ENCODE results near the gene ZBTB11.
"Not testable (repeated sequence)": the region's sequence is repeated elsewhere in the genome, so short reads cannot be mapped to it uniquely, and the experiment has no call there.

ZBTB11 gene

DNA sequence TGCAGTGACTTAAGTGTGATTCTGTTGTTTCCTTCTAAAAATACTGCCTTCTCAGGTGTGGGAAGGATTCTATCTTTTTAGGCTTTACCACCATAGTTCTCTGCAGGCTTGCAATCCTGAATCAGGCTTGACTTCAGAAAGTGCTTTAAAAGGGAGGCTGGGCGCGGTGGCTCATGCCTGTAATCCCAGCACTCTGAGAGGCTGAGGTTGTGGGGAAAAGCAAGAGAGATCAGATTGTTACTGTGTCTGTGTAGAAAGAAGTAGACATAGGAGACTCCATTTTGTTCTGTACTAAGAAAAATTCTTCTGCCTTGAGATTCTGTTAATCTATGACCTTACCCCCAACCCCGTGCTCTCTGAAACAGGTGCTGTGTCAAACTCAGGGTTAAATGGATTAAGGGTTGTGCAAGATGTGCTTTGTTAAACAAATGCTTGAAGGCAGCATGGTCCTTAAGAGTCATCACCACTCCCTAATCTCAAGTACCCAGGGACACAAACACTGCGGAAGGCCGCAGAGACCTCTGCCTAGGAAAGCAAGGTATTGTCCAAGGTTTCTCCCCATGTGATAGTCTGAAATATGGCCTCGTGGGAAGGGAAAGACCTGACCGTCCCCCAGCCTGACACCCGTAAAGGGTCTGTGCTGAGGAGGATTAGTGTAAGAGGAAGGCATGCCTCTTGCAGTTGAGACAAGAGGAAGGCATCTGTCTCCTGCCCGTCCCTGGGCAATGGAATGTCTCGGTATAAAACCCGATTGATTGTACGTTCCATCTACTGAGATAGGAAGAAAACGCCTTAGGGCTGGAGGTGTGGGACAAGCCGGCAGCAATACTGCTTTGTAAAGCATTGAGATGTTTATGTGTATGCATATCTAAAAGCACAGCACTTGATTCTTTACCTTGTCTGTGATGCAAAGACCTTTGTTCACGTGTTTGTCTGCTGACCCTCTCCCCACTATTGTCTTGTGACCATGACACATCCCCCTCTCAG lies 15.0 kb upstream of the ZBTB11 start:
- DNase-seq = not testable (repeated sequence)

DNA sequence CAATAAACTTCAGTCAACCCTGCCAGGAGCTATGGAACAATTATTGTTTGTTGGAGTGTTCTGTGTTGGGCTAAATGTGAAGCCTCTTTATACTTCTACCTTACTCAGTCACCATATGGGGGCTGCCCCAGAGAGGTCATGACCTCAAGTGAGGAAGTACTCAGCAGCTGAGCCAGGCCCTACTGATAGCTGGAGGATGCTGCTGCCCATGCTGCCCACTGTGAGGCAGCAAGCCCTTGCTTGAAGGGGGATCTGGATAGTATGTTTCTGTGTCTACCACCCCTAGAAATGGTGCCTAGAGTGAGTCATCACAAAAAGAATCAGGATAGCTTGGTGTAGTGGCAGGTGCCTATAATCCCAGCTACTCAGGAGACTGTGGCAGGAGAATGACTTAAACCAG lies 14.0 kb upstream of the ZBTB11 start:
- DNase-seq = no peak

DNA sequence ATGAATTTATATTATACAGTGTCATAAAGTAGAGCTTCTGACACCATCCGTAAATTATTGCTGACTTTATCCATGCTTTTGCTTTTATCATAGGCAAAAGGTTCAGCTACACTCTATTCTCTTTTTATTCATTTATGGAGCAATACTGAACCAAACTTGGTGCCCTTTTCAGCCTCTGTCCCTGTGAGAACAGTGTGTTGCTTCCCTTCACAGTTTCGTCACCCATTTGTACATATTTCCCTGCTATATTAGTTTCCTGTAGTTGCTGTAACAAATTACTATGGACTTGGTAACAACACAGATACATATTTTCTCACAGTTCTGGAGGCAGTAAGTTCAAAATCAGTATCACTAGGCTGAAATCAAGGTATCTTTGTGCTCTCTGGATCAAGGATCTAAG lies 12.4 kb upstream of the ZBTB11 start:
- DNase-seq = no peak

DNA sequence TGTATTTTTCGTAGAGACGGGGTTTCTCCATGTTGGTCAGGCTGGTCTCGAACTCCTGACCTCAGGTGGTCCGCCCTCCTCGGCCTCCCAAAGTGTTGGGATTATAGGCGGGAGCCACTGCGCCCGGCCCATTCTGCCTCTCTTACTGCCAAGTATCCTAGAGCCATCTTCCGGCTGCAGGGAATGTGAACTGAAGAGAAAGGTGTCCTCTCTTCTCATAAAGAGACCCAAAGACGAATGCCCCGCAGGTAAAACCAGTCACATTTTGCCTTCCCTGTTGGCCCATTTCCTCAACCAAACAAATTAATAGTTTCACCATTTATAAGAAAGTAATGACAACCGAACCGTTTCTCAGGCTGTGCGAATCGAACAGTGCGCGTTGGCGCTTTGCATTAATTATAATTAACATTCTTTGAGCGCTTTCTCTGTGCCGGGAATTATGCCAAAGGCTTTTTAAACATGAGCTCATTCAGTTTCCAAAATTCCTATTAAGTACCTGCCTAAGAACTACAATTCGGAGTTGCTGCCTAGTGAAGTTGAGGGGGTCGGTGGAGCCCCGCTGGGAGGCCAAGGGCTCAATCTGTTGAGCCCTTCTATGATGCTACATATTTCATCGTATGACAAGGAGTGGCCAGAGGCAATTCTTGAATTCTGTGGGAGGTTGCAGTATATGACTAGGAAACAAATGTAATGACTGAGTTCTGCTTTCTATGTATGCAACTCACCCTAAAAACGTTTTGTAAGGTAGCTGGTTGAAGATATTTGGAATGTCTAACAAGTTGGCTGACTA lies 10.4 kb upstream of the ZBTB11 start:
- no peak for DNase-seq

DNA sequence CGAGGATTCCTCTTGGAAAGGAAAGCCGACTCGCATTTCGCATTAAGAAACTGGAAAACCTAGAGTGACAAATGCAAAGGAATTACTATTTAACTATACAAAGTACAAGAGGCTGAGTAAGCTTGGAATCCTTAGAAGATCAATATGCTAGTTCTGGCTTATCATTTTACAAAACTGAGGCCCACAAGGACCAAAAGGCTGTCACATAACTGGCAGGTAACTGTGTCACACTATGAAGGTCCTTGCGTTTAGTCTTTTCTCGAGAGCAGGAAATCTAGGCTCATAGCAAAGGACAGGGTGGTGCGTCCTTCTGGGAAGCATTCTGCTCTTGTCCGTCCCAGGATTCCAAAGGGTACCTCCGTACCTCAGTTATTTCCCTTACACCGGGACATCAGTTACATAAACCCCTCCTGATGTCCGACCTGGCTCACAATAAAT lies 9.0 kb upstream of the ZBTB11 start:
- DNase-seq = no peak

DNA sequence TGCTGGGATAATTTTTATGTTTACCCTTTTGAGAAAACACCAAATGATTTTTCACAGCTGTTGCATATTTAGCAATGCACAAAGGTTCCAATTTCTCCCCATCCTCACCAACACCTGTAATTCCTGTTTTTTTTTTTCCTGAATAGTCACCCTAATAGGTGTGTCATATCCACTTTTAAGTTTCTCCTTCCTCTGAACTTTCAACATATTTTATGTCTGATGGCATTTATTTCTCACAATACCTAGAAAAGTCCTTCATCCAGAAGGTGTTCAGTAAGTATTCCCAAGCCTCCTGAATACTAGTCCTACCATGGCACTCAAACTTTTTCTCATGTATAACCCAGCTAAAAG lies 8.1 kb upstream of the ZBTB11 start:
- DNase-seq = no peak

DNA sequence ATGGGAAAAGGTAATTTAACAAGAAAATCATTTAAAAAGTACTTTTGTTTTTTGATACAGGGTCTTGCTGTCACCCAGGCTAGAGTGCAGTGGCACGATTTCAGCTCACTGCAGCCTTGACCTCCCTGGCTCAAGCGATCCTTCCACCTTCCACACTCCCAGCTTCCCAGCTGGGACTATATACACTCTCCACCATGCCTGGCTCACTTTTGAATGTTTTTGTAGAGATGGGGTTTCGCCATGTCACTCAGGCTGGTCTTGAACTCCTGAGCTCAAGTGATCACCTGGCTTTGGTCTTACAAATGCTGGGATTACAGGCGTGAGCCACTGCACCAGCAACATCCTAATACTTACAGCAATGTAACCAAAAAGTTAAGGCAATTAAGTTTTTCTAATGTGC lies 3.5 kb upstream of the ZBTB11 start:
- DNase-seq = no peak

DNA sequence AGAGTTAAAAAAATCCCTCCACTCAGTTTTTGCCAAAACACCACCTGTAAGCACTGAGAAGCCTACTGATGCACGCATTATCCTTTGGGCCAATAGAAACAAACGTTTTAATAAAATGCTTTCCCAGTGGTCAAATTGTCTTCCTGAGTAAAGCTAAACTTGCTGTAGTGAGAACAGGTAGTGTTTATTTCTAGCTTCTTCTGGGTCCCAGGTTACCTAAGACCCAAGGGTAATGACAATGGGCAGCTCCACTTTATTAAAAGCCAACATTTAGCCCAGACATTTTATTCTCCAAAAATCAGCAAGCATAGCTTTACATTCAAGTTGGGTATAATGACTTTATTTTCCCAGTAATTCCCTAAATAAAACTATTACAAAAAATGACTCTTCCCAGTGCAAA lies 1.9 kb upstream of the ZBTB11 start:
- DNase-seq = not testable (repeated sequence)

DNA sequence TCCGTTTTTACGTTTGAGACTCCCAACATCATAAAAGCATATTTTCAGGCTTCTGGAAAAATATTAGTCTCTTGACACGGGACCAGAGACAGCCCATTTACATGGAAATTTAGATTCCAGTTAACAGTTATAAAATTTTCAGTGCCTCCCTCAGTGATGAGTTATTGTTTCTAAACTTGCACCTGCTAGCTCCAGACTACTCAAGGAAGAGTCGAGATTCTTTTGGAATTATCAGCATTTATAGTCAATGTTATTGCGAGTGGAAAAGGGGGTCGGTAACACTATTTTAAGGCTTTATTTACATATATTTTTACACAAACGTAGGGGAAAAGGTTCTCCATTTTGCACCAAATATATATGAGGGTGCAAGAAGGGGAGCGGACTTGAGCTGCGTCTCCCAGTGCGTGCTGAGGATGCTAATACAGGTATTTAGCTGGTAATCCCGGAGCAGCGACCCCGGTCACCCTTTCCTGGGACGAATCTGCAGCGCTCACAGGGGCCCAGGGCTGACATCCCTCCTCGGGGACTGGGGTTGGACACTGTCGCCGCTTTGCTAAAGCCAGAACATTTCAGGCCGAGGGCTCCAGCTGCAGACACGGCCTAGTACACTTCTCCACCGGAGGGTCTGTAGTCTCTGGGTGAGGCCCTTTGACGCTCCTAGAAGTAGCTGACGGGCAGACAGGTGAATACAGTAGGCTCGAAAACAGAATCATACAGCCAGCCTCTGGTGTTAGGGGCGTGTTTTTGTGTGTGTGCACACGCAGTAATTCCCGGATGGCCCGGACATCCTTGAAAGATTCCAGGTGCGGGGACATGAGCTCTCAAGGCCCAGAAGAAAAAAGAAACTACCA lies 729 bp upstream of the ZBTB11 start:
- no peak for DNase-seq

DNA sequence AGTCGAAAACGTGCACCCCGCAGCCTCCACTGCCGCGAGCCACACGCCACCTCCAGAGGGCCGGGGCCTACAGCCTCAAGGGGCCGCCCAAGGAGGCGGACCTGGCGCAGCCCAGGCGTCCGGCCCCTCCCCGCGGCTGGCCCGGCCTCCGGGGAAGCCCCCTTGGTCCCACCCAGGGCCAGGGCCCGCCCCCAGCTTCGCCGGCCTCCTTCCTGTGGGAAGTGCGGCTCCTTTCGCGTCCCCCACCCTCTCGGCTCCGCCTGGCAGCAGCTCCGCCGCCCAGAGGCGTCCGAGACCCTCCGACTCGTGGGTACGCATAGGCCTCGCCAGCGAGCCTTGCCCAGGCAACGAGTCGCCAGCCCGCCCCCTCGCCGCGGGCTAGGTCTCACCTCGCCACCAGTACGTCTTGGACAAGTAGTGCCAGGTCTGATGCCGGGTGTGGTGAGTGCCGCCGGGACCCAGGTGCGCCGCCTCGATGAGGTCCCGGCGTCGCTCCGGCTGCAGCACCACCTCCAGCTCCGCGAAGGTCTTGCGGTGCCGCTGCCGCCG lies 642 bp downstream of the ZBTB11 start:
- DNase-seq = no peak

DNA sequence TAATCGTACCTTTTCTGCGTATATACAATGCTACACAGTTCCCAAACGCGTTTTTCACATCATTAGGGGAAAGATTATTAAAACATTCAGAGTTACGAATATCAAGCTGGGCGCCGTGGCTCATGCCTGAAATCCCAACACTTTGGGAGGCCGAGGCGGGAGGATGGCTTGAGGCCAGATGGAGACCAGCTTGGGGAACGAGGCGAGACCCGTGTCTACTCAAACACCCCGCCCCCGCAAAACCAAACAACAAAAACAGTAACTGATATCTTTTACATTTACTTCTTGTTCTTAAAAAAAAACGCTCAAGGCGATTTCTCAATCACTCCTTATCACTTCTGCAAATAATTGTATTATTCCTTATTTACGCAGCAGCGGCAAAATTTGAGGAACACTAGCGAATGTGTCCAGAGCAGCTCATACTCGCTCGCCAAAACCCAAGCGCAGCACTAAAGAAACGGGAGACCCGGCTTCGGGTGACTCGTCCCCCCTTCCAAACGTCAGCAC lies 1.2 kb downstream of the ZBTB11 start:
- no peak for DNase-seq

DNA sequence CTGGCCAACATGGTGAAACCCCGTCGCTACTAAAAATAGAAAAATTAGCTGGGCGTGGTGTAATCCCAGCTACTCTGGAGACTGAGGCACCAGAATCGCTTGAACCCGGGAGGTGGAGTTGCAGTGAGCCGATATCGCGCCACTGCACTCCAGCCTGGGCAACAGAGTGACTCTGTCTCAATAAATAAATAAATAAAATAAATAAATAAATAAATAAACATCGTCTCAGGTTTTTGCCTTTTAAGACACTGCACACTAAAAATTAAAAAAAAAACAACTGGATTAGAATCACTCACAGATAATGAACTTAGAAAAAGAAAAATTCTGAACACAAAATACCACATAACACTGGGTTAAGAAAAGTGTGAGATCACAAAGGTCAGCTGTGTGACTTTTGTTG lies 2.4 kb downstream of the ZBTB11 start:
- DNase-seq = no peak

DNA sequence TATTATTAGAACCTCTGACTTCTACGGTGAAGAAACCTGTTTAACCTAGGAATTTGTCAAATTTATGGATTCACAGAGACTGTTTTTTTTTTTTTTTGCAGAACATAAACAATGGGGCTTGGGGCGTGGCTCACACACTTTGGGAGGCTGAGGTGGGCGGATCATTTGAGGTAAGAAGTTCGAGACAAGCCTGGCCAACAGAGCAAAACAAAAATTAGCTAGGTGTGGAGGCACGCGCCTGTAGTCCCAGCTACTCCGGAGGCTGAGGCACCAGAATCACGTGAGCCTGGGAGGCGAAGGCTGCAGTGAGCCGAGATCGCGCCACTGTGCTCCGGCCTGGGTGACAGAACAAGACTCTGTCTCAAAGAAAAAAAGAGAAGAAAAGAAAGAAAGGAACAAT lies 3.0 kb downstream of the ZBTB11 start:
- DNase-seq = no peak

DNA sequence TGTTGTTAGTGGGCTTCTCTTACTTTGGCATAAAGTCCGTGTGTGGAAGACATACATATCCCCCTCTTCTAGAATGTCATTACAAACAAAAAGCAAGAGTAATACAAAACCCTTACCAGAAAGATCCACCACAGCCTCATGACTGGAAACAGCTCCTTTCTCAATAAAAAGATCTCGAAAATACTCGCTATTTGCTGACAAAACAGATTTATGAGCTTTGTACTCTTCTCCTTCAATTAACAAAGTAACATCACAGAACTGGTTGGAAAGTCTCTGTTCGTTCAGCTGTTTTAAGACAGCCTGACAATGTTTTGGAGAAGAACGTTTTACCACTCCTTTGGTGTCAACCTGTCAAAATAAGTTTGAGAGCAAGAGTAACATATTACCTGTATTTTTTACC lies 5.9 kb downstream of the ZBTB11 start:
- no peak for DNase-seq

DNA sequence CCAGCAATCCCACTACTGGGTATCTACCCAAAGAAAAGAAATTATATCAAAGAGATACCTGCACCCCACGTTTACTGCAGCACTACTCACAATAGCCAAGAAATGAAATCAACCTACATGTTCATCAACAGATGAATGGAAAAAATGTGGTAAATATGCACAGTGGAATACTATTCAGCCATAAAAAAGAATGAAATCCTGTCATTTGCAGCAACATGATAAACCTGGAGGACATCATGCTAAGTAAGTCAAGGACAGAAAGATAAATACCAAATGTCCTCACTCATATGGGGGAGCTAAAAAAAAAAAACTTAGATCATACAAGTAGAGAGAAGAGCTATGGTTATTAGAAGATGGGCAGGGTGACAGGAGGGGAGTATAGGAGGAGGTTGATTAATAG lies 9.1 kb downstream of the ZBTB11 start:
- DNase-seq = no peak

DNA sequence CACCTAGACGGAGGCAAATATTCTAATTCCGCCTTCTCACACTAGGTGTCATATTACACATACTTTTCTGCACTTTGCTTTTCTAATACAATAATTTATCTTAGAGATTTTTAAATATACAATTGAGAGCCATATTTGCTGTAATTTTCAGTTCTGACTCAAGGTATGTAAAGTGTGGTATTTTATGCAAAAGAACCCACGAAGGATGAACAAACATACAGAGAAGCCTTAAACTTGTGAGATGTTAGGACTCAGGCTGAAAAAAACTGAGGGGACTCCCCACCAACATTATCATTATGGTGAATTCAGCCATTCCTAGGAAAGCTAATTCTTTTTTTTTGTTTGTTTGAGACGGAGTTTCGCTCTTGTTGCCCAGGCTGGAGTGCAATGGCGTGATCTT lies 9.6 kb downstream of the ZBTB11 start:
- DNase-seq = no peak

DNA sequence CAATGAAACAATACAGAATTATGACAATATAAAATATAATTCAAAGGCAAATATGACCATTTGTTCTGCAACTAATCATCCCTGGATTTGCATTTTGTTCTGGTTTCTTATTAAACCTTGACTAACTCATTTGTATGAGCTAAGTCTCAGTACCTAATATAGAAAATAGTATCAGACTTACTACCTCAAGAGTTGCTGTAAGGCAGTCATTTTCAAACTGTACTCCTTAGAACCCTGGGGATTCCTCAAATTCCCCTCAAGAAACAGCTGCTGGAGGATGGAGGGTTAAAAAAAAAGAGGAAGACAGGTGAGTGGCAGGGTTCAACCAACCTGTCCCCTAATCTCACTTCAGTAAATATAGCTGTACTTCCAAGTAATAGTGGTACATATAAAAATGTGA lies 11.1 kb downstream of the ZBTB11 start:
- no peak for DNase-seq

DNA sequence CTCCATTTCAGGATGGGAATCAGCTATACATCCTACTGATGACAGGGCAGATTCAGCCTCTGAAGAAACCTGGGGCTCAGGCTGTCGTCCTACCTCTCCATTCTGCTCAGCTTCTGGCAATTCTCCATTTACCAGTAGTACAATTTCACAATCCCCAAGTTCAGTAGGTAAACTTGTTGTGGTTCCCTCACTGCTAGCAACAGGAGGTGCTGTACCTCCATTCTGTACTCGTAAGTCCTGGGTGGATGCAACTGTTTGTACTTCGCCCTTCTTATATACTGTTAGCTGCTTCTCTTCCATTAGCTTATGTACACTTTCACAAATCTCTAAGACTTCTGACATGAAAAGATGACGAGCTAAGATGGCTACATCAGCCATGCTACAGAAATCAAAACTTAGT lies 11.6 kb downstream of the ZBTB11 start:
- DNase-seq = no peak

DNA sequence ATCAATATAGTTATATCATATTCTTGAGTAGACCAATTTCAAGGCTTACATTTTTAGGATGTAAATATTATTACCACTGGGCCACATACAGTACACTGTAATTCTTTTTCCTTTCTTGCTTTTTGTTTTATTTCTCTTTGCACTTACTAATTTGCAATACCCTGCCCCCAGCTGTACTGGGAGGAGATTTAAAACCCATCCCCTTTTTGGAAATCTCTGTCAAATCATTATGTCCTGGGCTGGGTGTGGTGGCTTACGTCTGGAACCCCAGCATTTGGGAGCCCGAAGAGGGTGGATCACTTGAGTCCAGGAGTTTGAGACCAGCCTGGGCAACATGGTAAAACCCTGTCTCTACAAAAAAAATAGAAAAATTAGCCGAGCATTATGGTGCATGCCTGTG lies 16.2 kb downstream of the ZBTB11 start:
- DNase-seq = no peak

DNA sequence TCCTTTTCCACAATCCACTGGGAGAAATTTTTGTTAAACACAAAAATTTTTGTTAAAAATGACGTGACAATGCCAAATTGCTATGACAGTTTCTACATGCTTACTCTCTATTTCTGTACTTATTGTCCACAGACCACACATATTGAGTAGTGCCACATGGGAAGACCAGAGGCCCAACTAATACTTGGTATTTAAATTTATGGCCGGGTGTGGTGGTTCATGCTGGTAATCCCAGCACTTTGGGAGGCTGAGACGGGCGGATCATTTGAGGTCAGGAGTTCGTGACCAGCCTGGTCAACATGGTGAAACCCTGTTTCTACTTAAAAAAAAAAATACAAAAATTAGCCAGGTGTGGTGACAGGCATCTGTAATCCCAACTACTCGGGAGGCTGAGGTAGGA lies 20.3 kb downstream of the ZBTB11 start:
- DNase-seq = no peak

DNA sequence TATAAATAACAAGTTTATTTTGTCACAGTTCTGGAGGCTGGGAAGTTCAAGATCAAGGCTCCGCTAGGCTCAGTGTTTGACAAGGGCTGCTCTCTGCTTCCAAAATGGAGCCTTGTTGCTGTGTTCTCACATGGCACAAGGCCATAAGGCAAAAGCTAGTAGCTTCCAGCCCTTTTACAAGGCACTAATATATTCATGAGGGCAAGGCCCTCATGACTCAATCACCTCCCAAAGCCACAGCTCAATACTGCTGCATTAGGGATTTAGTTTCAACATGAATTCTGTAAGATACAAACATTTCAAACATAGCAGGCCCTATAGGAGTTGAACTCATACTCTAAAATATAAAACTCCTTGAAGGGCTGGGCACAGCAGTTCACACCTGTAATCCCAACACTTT lies 30.2 kb downstream of the ZBTB11 start:
- no peak for DNase-seq

DNA sequence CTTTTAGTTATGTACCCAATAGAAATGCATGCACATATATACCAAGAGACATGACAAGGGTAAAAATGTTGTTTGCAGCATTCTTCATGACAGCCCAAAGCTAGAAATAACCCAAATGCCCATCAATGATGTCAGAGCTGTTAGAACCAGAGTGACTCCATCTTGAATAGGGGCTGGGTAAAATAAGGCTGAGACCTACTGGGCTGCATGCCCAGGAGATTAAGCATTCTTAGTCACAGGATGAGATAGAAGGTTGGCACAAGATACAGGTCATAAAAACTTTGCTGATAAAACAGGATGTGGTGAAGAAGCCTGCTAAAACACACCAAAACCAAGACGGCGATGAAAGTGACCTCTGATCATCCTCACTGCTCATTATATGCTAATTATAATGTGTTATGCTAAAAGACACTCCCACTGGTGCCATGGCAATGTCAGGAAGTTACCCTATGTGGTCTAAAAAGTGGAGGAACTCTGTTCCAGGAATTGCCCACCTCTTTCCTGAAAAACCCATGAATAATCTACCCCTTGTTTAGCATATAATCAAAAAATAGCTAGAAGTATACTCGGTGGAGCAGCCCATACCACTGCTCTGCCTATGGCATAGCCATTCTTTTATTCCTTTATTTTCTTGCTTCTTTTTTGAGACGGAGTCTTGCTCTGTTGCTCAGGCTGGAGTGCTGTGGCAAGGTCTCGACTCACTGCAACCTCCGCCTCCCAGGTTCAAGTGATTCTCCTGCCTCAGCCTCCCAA lies 32.9 kb downstream of the ZBTB11 start:
- DNase-seq = no peak
